ENCODE results near the gene VAV1. TPM values are rescaled to one million over a fixed set of nuclear protein-coding genes. Genes with fewer than 3 reads are reported as not detected.

VAV1 gene
- total RNA-seq, 4 donors from 2014 or later: 0.83 to 7.6 (median 3.6) TPM

- Histone ChIP-seq H3K4me1 (peaks cover 0 to 25% (median 0%) of the 10 kb centered on the region in 3 donors), H3K27ac (no peak overlapping the region), H3K36me3 (no peaks in the 10 kb centered on the region), H3K9me3 (no peaks in the 10 kb centered on the region), H3K27me3 (no peaks in the 10 kb centered on the region), H3K4me3 (no peak overlapping the region)
- DNase-seq: no peak
- 94% methylated on average over 4 of the region's 4 CpGs for WGBS, 2 donors
- TF ChIP-seq POLR2A (IDR thresholded peaks at IDR 0.05) (no peak), CTCF (IDR thresholded peaks at IDR 0.05) (no peak)
- intact Hi-C loops (cut with DNase I): no loop called here
These were observed 4.5 kb downstream of the VAV1 start for GRCh38 chr19:6776999-6777398.

DNA sequence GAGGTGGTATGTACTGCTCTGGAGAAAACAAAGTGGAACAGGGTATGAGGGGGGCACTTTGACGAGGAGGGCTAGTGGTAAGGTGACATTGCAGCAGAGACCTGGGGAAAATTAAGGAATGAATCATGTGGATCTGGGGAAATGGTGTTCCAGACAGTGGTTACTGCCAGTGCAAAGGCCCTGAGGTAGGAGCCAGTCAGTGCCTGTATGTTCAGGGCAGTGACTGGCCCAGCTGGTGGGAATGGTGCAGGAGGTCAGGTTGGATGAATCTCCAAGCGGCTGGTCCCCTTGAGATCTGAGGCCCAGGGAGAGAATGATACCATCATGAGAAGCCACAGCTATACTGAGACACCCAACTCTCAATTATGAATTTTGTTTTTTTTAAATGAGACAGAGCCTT is 4.9 kb downstream of the VAV1 start:
- intact Hi-C loops (cut with DNase I): no loop called here
- 88 to 98% methylated on average over 2 of the region's 2 CpGs for WGBS, 2 donors
- no peaks in the 10 kb centered on the region for H3K27me3 ChIP-seq
- H3K4me1 ChIP-seq: peaks cover 0 to 23% (median 0%) of the 10 kb centered on the region in 3 donors
- TF ChIP-seq CTCF (IDR thresholded peaks at IDR 0.05) (no peak), POLR2A (IDR thresholded peaks at IDR 0.05) (no peak)
- H3K4me3 ChIP-seq: no peak overlapping the region
- H3K36me3 ChIP-seq: no peaks in the 10 kb centered on the region
- no peak overlapping the region for H3K27ac ChIP-seq
- H3K9me3 ChIP-seq: no peaks in the 10 kb centered on the region
- no peak for DNase-seq

- peaks cover 0 to 20% (median 0%) of the 10 kb centered on the region in 3 donors for H3K4me1 ChIP-seq
- no peak overlapping the region for H3K27ac ChIP-seq
- H3K27me3 ChIP-seq: no peaks in the 10 kb centered on the region
- no peaks in the 10 kb centered on the region for H3K9me3 ChIP-seq
- no peaks in the 10 kb centered on the region for H3K36me3 ChIP-seq
- intact Hi-C loops (cut with DNase I): no loop called here
- TF ChIP-seq CTCF (IDR thresholded peaks at IDR 0.05): no peak
- TF ChIP-seq POLR2A (IDR thresholded peaks at IDR 0.05): no peak
- 45 to 69% methylated on average over 1 to 4 of the region's 4 CpGs for WGBS, 2 donors
- no peak overlapping the region for H3K4me3 ChIP-seq
- DNase-seq: no peak
These were observed 5.9 kb downstream of the VAV1 start for GRCh38 chr19:6778386-6778785.

GRCh38 chr19:6779206-6779605 is 6.7 kb downstream of the VAV1 start:
- intact Hi-C loops (cut with DNase I): no loop called here
- no peak for TF ChIP-seq POLR2A (IDR thresholded peaks at IDR 0.05)
- no peak for TF ChIP-seq CTCF (IDR thresholded peaks at IDR 0.05)
- DNase-seq: no peak
- H3K4me3 ChIP-seq: no peak overlapping the region
- H3K9me3 ChIP-seq: no peaks in the 10 kb centered on the region
- H3K36me3 ChIP-seq: no peaks in the 10 kb centered on the region
- peaks cover 0 to 20% (median 0%) of the 10 kb centered on the region in 3 donors for H3K4me1 ChIP-seq
- H3K27ac ChIP-seq: no peak overlapping the region
- no peaks in the 10 kb centered on the region for H3K27me3 ChIP-seq
- 41 to 65% methylated on average over 4 of the region's 4 CpGs for WGBS, 2 donors

DNA sequence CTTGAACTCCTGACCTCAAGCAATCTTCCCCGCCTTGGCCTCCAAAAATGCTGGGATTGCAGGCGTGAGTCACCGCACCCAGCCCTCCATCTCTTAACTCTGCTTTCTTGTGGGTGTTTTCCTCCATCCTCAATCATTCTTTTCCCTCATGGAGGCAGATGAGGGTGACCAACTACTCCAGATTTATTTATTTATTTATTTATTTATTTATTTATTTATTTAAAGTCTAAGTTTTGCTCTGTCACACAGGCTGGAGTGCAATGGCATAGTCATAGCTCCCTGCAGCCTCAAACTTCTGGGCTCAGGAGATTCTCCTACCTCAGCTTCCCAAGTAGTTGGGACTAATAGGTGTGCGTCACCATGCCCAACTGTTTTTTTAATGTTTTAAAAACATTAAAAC is 14.9 kb downstream of the VAV1 start:
- no peak for TF ChIP-seq CTCF (IDR thresholded peaks at IDR 0.05)
- H3K36me3 ChIP-seq: no peaks in the 10 kb centered on the region
- H3K4me1 ChIP-seq: peaks cover 0 to 6% (median 0%) of the 10 kb centered on the region in 3 donors
- H3K9me3 ChIP-seq: no peaks in the 10 kb centered on the region
- H3K4me3 ChIP-seq: no peak overlapping the region
- no peak overlapping the region for H3K27ac ChIP-seq
- peaks cover 0 to 15% (median 0%) of the 10 kb centered on the region in 4 donors for H3K27me3 ChIP-seq
- DNase-seq: no peak
- 87 to 90% methylated on average over 4 of the region's 4 CpGs for WGBS, 2 donors
- intact Hi-C loops (cut with DNase I): no loop called here

Measured in esophagus squamous epithelium (tissue), 5 donors.